Skeletal muscle tissue (tissue), 5 donors: Measurements from ENCODE around the gene ANKRD61. TPM values are rescaled to one million over a fixed set of nuclear protein-coding genes. Genes with fewer than 3 reads are reported as not detected.
"Not testable (repeated sequence)": the region's sequence is repeated elsewhere in the genome, so short reads cannot be mapped to it uniquely, and the experiment has no call there.

Source experiments
- H3K27ac ChIP-seq: one replicate; pipeline ENCODE4 v1.7.0; 2013; ENCODE audit warnings: mild to moderate bottlenecking, low read depth, low read length, inconsistent platforms
- H3K27me3 ChIP-seq, 3 donors: one replicate each; pipeline ENCODE4 v1.7.0; 2013; ENCODE audit warnings: low read length in 3 of 3; ENCODE audit not compliant: control insufficient read depth in 3 of 3, insufficient read depth in 3 of 3
- H3K36me3 ChIP-seq, 3 donors: one replicate each; pipeline ENCODE4 v1.7.0; 2013; ENCODE audit warnings: low read length in 3 of 3; ENCODE audit not compliant: control insufficient read depth in 3 of 3, insufficient read depth in 3 of 3
- H3K4me1 ChIP-seq, 3 donors: one replicate each; pipeline ENCODE4 v1.7.0; 2013; ENCODE audit warnings: low read length in 3 of 3, mild to moderate bottlenecking in 3 of 3; ENCODE audit not compliant: control insufficient read depth in 3 of 3, insufficient read depth in 3 of 3
- H3K4me3 ChIP-seq, 3 donors: one replicate each; pipeline ENCODE4 v1.7.0; 2013; ENCODE audit warnings: low read length in 3 of 3
- H3K9ac ChIP-seq, 3 donors: one replicate each; pipeline ENCODE4 v1.7.0; 2013; ENCODE audit warnings: low read length in 3 of 3, mild to moderate bottlenecking in 3 of 3, moderate library complexity in 2 of 3, low read depth in 1 of 3
- H3K9me3 ChIP-seq, 3 donors: one replicate each; pipeline ENCODE4 v1.7.0; 2013; ENCODE audit warnings: low read length in 3 of 3; ENCODE audit not compliant: control insufficient read depth in 3 of 3
- small RNA-seq: library from RNA; depleted of rRNA; stranded (forward); fragments of <200 nt; gene quantifications from one replicate; pipeline ENCODE3, GENCODE V24; 2014
- total RNA-seq: library from RNA; depleted of rRNA; stranded (reverse); fragments of >200 nt; gene quantifications from one replicate; pipeline ENCODE4 v1.2.3, GENCODE V29; 2014
- donor health status: Osteomylitis.

ANKRD61 gene
- total RNA-seq, 1 donor from 2014 or later, result not detected

DNA sequence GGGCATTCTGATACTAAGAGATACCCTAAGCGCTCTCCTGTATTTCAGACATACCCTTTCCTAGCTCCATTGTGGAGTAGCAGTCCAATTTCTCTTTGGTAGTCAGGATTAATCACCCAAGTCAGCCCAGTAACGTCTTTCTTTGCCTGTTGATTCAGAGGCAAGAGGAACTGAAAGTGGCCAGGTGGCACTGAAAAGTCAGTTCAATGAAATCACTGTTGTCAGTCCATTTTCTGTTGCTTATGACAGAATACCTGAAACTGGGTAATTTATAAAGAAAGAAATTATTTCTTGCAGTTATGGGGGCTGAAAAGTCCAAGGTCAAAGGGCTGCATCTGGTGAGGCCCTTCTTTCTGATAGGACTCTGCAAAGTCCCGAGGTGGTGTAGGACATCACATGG is 40.2 kb downstream of the ANKRD61 start:
- no peaks in the 10 kb centered on the region for H3K4me1 ChIP-seq
- no peaks in the 10 kb centered on the region for H3K27me3 ChIP-seq
- no peak overlapping the region for H3K4me3 ChIP-seq
- H3K27ac ChIP-seq, result no peak overlapping the region
- no peaks in the 10 kb centered on the region for H3K9me3 ChIP-seq
- no peak overlapping the region for H3K9ac ChIP-seq
- no peaks in the 10 kb centered on the region for H3K36me3 ChIP-seq

DNA sequence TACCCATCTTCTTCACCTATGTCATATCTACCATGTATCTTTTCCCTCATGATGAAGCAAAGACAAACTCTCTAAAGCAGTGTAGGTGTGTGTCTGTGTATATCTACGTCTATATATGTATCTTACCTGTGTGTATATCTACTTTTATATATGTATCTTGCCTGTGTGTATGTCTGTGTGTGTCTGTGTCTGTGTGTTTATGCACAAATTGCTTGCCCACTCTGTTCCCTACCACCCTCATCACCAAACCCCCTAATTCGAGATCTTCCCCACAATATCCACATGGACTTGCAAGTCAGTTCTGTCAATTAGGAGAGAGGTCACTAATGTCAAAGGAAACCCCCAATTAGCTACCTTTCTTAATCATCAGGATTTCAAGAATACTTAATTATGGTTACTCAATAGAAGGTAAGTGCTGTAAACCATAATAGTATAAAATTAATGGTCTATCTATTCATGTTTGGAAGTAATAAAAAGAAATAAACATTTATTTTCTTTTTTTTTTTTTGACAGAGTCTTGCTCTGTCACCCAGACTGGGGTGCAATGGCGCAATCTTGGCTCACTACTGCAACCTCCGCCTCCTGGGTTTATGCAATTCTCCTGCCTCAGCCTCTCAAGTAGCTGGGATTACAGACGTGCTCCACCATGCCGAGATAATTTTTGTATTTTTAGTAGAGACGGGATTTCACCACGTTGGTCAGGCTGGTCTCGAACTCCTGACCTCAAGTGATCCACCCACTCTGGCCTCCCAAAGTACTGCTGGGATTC is 43.6 kb downstream of the ANKRD61 start:
- no peak overlapping the region for H3K27ac ChIP-seq

DNA sequence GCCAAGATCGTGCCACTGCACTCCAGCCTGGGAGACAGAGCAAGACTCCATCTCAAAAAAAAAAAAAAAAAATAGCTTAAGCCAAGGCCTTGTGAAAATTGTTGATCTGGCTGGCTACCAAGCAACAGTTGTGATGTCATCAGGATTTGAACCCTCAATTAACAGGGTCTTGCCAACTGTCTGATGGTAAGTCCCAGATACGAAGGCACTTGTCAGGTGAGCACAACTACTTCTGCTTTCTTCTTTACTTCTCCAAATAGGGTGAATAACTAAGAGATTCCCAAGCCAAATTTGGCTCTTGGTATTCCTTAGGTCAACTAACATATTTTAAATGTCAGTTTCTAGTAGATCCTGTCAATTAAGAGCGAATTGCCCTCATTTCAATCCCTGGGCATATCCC is 47.4 kb downstream of the ANKRD61 start:
- Histone ChIP-seq H3K9me3 (no peaks in the 10 kb centered on the region), H3K27me3 (no peaks in the 10 kb centered on the region), H3K36me3 (no peaks in the 10 kb centered on the region), H3K4me1 (peaks cover 0 to 6% (median 5%) of the 10 kb centered on the region in 3 donors), H3K27ac (no peak overlapping the region), H3K9ac (no peak overlapping the region), H3K4me3 (no peak overlapping the region)

More for the DNA sequence above, 43.6 kb downstream of the ANKRD61 start:
- H3K4me3 ChIP-seq, result no peak overlapping the region
- no peaks in the 10 kb centered on the region for H3K27me3 ChIP-seq
- H3K36me3 ChIP-seq, result no peaks in the 10 kb centered on the region
- no peak overlapping the region for H3K9ac ChIP-seq
- no peaks in the 10 kb centered on the region for H3K9me3 ChIP-seq
- H3K4me1 ChIP-seq, result no peaks in the 10 kb centered on the region

GRCh38 chr7:6083047-6083446 is 51.9 kb downstream of the ANKRD61 start:
- H3K9ac ChIP-seq, H3K4me3 ChIP-seq, H3K36me3 ChIP-seq, H3K27me3 ChIP-seq, H3K4me1 ChIP-seq, H3K27ac ChIP-seq, H3K9me3 ChIP-seq: not testable (repeated sequence)

Small RNA genes within 50 kb of the gene (small RNA-seq; reads per million reads assigned to genes)
- gene RF00019 (not detected), gene RNU6-218P (not detected), gene SNORA80D (0.14 reads per million)

Other genes with a start within 250 kb of the ANKRD61 start
- gene RNF216, start 249.7 kb upstream of the ANKRD61 start, total RNA-seq, result 29.7 TPM
- not detected for gene OCM, start 150.6 kb upstream of the ANKRD61 start, total RNA-seq
- 55.3 TPM for gene CCZ1, start 132.6 kb upstream of the ANKRD61 start, total RNA-seq
- 2.1 TPM for gene RSPH10B, start 60.7 kb upstream of the ANKRD61 start, total RNA-seq
- gene PMS2, start 22.3 kb upstream of the ANKRD61 start, total RNA-seq, result 12.0 TPM
- gene AIMP2, start 22.1 kb upstream of the ANKRD61 start, total RNA-seq, result 37.6 TPM
- gene EIF2AK1, start 27.8 kb downstream of the ANKRD61 start, total RNA-seq, result 34.4 TPM
- gene USP42, start 73.6 kb downstream of the ANKRD61 start, total RNA-seq, result 4.7 TPM
- gene CYTH3, start 241.2 kb downstream of the ANKRD61 start, total RNA-seq, result 19.3 TPM